H1 (cell line): ENCODE measurements around the gene ASGR1. TPM values are rescaled to one million over a fixed set of nuclear protein-coding genes. Genes with fewer than 3 reads are reported as not detected.

Source experiments
- CTCF ChIA-PET: fragments of 300-600 bp; sonication (Branson Sonifier 250); formaldehyde crosslinking; loops from one replicate; lab custom pipeline; 2021; ENCODE audit not compliant: partially characterized antibody; lab: Charles Lee
- POLR2A ChIA-PET: fragments of 300-600 bp; sonication (Branson Sonifier 250); formaldehyde crosslinking; loops from one replicate; lab custom pipeline; 2021; ENCODE audit warnings: inconsistent platforms; ENCODE audit not compliant: partially characterized antibody; lab: Charles Lee
- DNase-seq, 2 experiments: peaks; one replicate each; pipeline versions ENCODE4 v3.0.0 to v3.0.0-alpha.2; 2010 to 2022; ENCODE audit warnings: low spot score in 2 of 2, low read depth in 1 of 2, mixed read lengths in 1 of 2
- FAIRE-seq: peaks from 2 replicates; lab custom pipeline; 2011; peaks lifted over from hg19 to GRCh38; lab: Jason Lieb, UNC
- H2AFZ ChIP-seq: 2 replicates; pipeline ENCODE4 v1.8.1; 2012; ENCODE audit warnings: low read length, inconsistent platforms
- H2AK5ac ChIP-seq: 2 replicates; pipeline ENCODE4 v1.6.1; 2013; ENCODE audit warnings: low read depth, low read length
- H2BK120ac ChIP-seq: replicated peaks from 2 replicates; pipeline ENCODE3; 2013; ENCODE audit warnings: low read depth, low read length, inconsistent platforms
- H2BK12ac ChIP-seq: 2 replicates; pipeline ENCODE4 v1.6.1; 2013; ENCODE audit warnings: low read depth, low read length
- H2BK15ac ChIP-seq: 2 replicates; pipeline ENCODE4 v1.6.1; 2013; ENCODE audit warnings: low read length
- H2BK20ac ChIP-seq: 2 replicates; pipeline ENCODE4 v1.6.1; 2013; ENCODE audit warnings: low read length
- H2BK5ac ChIP-seq: 2 replicates; pipeline ENCODE4 v1.6.1; 2013; ENCODE audit warnings: low read depth, low read length
- H3K14ac ChIP-seq: 2 replicates; pipeline ENCODE4 v1.6.1; 2013; ENCODE audit warnings: inconsistent platforms; ENCODE audit not compliant: insufficient read length
- H3K18ac ChIP-seq: 2 replicates; pipeline ENCODE4 v1.6.1; 2013; ENCODE audit warnings: low read length; ENCODE audit errors: extremely low read depth
- H3K23ac ChIP-seq: 2 replicates; pipeline ENCODE4 v1.6.1; 2013; ENCODE audit warnings: inconsistent platforms; ENCODE audit not compliant: insufficient read length
- H3K23me2 ChIP-seq: 2 replicates; pipeline ENCODE4 v1.6.1; 2013; ENCODE audit warnings: low read depth, low read length
- H3K27ac ChIP-seq: 2 replicates; pipeline ENCODE4 v1.6.1; 2011; ENCODE audit warnings: low read depth, low read length, inconsistent platforms
- H3K27me3 ChIP-seq, 4 experiments: replicated peaks in 1 of 4; 1 replicate in 1 of 4; 2 replicates in 3 of 4; pipeline versions ENCODE4 v1.6.1 to v1.8.1; 2011 to 2013; ENCODE audit warnings: low read length in 3 of 4, mild to moderate bottlenecking in 3 of 4, inconsistent platforms in 2 of 4, mixed read lengths in 2 of 4, moderate library complexity in 1 of 4; ENCODE audit not compliant: control insufficient read depth in 3 of 4, insufficient read depth in 3 of 4; ENCODE audit errors: extremely low read depth in 1 of 4
- H3K36me3 ChIP-seq, 4 experiments: 2 replicates each; pipeline versions ENCODE4 v1.6.1 to v1.8.1; 2011 to 2013; ENCODE audit warnings: mild to moderate bottlenecking in 4 of 4, low read length in 3 of 4, moderate library complexity in 2 of 4, control low read depth in 1 of 4, inconsistent platforms in 1 of 4; ENCODE audit not compliant: insufficient read depth in 4 of 4, control insufficient read depth in 2 of 4
- H3K4ac ChIP-seq: replicated peaks from 2 replicates; pipeline ENCODE3; 2013; ENCODE audit warnings: low read length, low read depth, mixed read lengths, inconsistent platforms; ENCODE audit not compliant: insufficient read length
- H3K4me1 ChIP-seq, 4 experiments: replicated peaks in 1 of 4; 1 replicate in 1 of 4; 2 replicates in 3 of 4; pipeline versions ENCODE4 v1.6.1 to v1.8.1; 2011 to 2013; ENCODE audit warnings: low read length in 3 of 4, inconsistent platforms in 2 of 4, mixed read lengths in 1 of 4; ENCODE audit not compliant: insufficient read depth in 4 of 4, control insufficient read depth in 3 of 4
- H3K4me2 ChIP-seq, 2 experiments: 2 replicates each; pipeline versions ENCODE4 v1.6.1 to v1.8.1; 2011 to 2013; ENCODE audit warnings: low read depth in 2 of 2, low read length in 2 of 2, control low read depth in 1 of 2, inconsistent platforms in 1 of 2, mild to moderate bottlenecking in 1 of 2; ENCODE audit not compliant: insufficient read depth in 1 of 2
- H3K4me3 ChIP-seq, 4 experiments: fragments of 200-600, 300-600 bp in 1 of 4; sonication (generic), shearing (Covaris generic), sonication (Bioruptor Twin) in 1 of 4; 2 replicates each; pipeline versions ENCODE4 v1.5.1 to v1.8.1; 2011 to 2016; ENCODE audit warnings: low read length in 4 of 4, low read depth in 3 of 4, control low read depth in 2 of 4, inconsistent platforms in 2 of 4, mild to moderate bottlenecking in 2 of 4, mixed read lengths in 1 of 4, moderate library complexity in 1 of 4; ENCODE audit not compliant: insufficient read depth in 2 of 4; ENCODE audit errors: extremely low read depth in 1 of 4
- H3K56ac ChIP-seq: replicated peaks from 2 replicates; pipeline ENCODE3; 2013; ENCODE audit warnings: low read depth, mild to moderate bottlenecking, mixed read lengths, low read length, inconsistent platforms; ENCODE audit not compliant: insufficient read length
- H3K79me1 ChIP-seq: 2 replicates; pipeline ENCODE4 v1.6.1; 2013; ENCODE audit warnings: low read depth, low read length, control low read depth
- H3K79me2 ChIP-seq, 2 experiments: 2 replicates each; pipeline versions ENCODE4 v1.6.1 to v1.8.1; 2012 to 2013; ENCODE audit warnings: low read length in 2 of 2, mild to moderate bottlenecking in 2 of 2, inconsistent platforms in 1 of 2; ENCODE audit not compliant: insufficient read depth in 2 of 2, control insufficient read depth in 1 of 2
- H3K9ac ChIP-seq, 4 experiments: replicated peaks in 1 of 4; 1 replicate in 1 of 4; 2 replicates in 3 of 4; pipeline versions ENCODE4 v1.6.1 to v1.8.1; 2011 to 2013; ENCODE audit warnings: low read depth in 3 of 4, low read length in 3 of 4, control low read depth in 2 of 4, mild to moderate bottlenecking in 2 of 4, moderate library complexity in 2 of 4, inconsistent platforms in 1 of 4; ENCODE audit errors: extremely low read depth in 1 of 4
- H3K9me3 ChIP-seq, 2 experiments: 2 replicates each; pipeline versions ENCODE4 v1.6.1 to v1.8.1; 2012 to 2013; ENCODE audit warnings: mild to moderate bottlenecking in 2 of 2, moderate library complexity in 2 of 2, control low read depth in 1 of 2, inconsistent platforms in 1 of 2, low read depth in 1 of 2, low read length in 1 of 2, mixed read lengths in 1 of 2; ENCODE audit not compliant: insufficient read depth in 2 of 2
- H4K20me1 ChIP-seq, 2 experiments: replicated peaks in 1 of 2; 2 replicates each; pipeline versions ENCODE3 to v1.8.1; 2011 to 2013; ENCODE audit warnings: inconsistent platforms in 2 of 2, low read length in 2 of 2, mild to moderate bottlenecking in 1 of 2; ENCODE audit not compliant: insufficient read depth in 2 of 2, control insufficient read depth in 1 of 2
- H4K5ac ChIP-seq: 2 replicates; pipeline ENCODE4 v1.6.1; 2013; ENCODE audit warnings: low read length, low read depth, mixed read lengths, inconsistent platforms; ENCODE audit not compliant: insufficient read length
- H4K8ac ChIP-seq: 2 replicates; pipeline ENCODE4 v1.8.0; 2013; ENCODE audit warnings: mild to moderate bottlenecking, moderate library complexity, low read length, inconsistent platforms; ENCODE audit not compliant: insufficient read depth; ENCODE audit errors: extremely low read depth
- H4K91ac ChIP-seq: replicated peaks from 2 replicates; pipeline ENCODE3; 2013; ENCODE audit warnings: low read length, mixed read lengths, inconsistent platforms; ENCODE audit not compliant: insufficient read length
- MAFK ChIP-seq: IDR thresholded peaks from 2 replicates; pipeline ENCODE4 v1.6.1; 2012; ENCODE audit warnings: low read depth, mild to moderate bottlenecking, improper control_type of control experiment, low read length
- PHF8 ChIP-seq: fragments of 200-600 bp; sonication (generic); conservative IDR thresholded peaks from 2 replicates; pipeline ENCODE4 v1.7.1; 2012; ENCODE audit warnings: low read depth, mild to moderate bottlenecking, inconsistent platforms, low read length, moderate library complexity
- SIN3A ChIP-seq, 2 experiments: IDR thresholded peaks in 1 of 2; conservative IDR thresholded peaks in 1 of 2; 2 replicates each; pipeline ENCODE4 v1.6.1; 2011 to 2012; ENCODE audit warnings: low read length in 2 of 2, improper control_type of control experiment in 1 of 2, low read depth in 1 of 2, mild to moderate bottlenecking in 1 of 2
- WGBS, 2 experiments: shearing (Covaris generic) in 1 of 2; methylation state at CpG; one replicate each; pipeline versions ENCODE4 v1.1.6 to v1.1.7; 2013 to 2015; ENCODE audit warnings: low lambda C conversion rate in 2 of 2, mixed read lengths in 2 of 2, inconsistent platforms in 1 of 2, low coverage in 1 of 2, missing lambda C conversion rate in 1 of 2; ENCODE audit not compliant: insufficient replicate concordance in 2 of 2, insufficient coverage in 1 of 2, insufficient read length in 1 of 2; ENCODE audit errors: extremely low coverage in 1 of 2, missing lambda C conversion rate in 1 of 2; 5-methylcytosine and 5-hydroxymethylcytosine counted together
- polyA plus RNA-seq, 7 experiments: library from polyadenylated mRNA; depleted of rRNA in 3 of 7; stranded (reverse) in 5 of 7; unstranded in 2 of 7; fragments of >200 nt in 5 of 7; fragments of 200-250 nt in 2 of 7; gene quantifications; 1 replicate in 5 of 7; 2 replicates in 1 of 7; 4 replicates in 1 of 7; pipeline versions ENCODE4 v1.2.1 to v1.2.3, GENCODE V29; 2011 to 2013; ENCODE audit warnings: missing spikeins in 2 of 7, mixed read lengths in 2 of 7
- total RNA-seq: library from RNA; stranded (reverse); fragmentation: NEBNext Ultra II Directional; extraction: Animal tissue kit (Norgen Biotek cat#: 25700); gene quantifications from 2 replicates; pipeline ENCODE4 v1.2.1, GENCODE V29; 2021
- TF ChIP-seq, protein P1 (sequence below): IDR thresholded peaks from 2 replicates; pipeline ENCODE4 v1.6.1; 2011; ENCODE audit warnings: low read length, improper control_type of control experiment
- TF ChIP-seq, protein P2 (sequence below): IDR thresholded peaks from 2 replicates; pipeline ENCODE4 v1.6.1; 2012; ENCODE audit warnings: low read length, inconsistent platforms
- TF ChIP-seq, protein P3 (sequence below): IDR thresholded peaks from 2 replicates; pipeline ENCODE4 v1.6.1; 2012; ENCODE audit warnings: inconsistent platforms

The ASGR1 gene
- total and polyA plus RNA-seq, 2 of the 8 experiments (the other 6 are each of a cell fraction or from before 2014, with no cell fraction given): 10.8 to 14.5 TPM

DNA sequence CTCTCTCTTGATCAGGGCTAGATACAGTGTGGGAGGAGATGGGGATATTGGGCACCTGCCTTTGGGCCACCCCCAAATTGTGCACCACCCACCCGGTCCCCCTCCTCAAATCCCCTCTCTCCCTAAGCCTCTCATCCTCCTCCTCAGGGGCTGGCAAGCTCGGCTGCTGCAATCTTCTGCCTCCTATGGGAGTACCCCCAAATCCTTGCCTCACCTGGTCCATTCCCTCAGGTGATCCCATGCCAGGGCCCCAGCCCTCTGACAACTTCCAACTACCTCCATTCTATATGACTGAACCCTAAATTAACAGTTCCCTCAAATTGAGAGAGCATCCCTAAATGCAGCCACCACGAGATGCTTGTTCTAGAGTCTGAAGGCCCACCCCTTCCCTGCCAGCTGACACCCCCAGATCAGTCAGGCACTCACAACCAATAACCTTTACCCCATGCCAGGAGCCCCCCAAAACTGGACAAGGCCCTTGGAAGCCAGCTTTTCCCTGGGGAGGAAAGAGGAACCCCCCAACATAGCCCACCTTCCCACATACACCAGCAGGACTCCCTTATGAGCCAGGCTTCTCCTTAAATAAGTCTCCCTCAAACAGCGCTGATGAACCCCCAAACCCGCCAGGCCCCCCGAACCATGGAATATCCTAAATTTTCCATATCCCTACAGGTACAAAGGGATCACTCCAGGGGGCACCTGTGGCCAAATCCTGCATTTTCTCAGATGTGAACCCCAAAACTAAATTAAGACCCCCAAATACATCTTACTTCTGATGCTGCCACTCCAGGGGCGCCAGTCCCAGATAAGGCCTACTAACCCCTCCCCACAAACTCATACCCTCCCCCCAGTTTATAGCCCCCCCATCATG is 37.3 kb upstream of the ASGR1 start:
- H3K27ac ChIP-seq: no peak overlapping the region
- 0 out of 2 replicates have a peak overlapping the region, but pooled peaks have one; percentile 81 for H2BK15ac ChIP-seq
- peak overlapping the region; percentile 69 to 79 for H3K4me2 ChIP-seq
- H4K8ac ChIP-seq: no peak overlapping the region
- no peak overlapping the region for H4K91ac ChIP-seq
- 0 out of 2 replicates have a peak overlapping the region, but pooled peaks have one; percentile 43 for H2BK12ac ChIP-seq
- peak overlapping the region in 1 of 4 experiments; percentile 39; a peak in 3 of 7 replicates for H3K9ac ChIP-seq
- no peak overlapping the region for H3K18ac ChIP-seq
- peaks cover 0 to 28% of the 10 kb centered on the region in 2 experiments; a peak in 2 of 4 replicates for H3K79me2 ChIP-seq
- ChIA-PET POLR2A (interaction anchor here (0.7 to 3.7 kb wide), 4 partner anchors 11 to 45 kb away, joined by 3 to 22 read pairs (median 5); partner anchors contain the start of genes CLDN7 and DVL2), CTCF (interaction anchor here (1.0 kb wide), 1 partner anchor 172 kb away, joined by 3 read pairs; no protein-coding TSS in a partner anchor)
- no peak overlapping the region for H3K4ac ChIP-seq
- H3K56ac ChIP-seq: no peak overlapping the region
- H3K9me3 ChIP-seq: no peaks in the 10 kb centered on the region
- no peak overlapping the region for H2BK20ac ChIP-seq
- H4K5ac ChIP-seq: no peak overlapping the region
- H3K4me3 ChIP-seq: peak overlapping the region; percentile 40 to 75 (median 51)
- no peak overlapping the region for H2AK5ac ChIP-seq
- no peak overlapping the region for H3K23ac ChIP-seq
- H3K14ac ChIP-seq: no peak overlapping the region
- H2BK5ac ChIP-seq: peak overlapping the region; percentile 82; the same call in 1 of the 2 replicates
- 0 out of 8 replicates have a peak, but pooled peaks cover 0 to 4% (median 0%) of the 10 kb centered on the region in 4 experiments for H3K36me3 ChIP-seq
- no peak overlapping the region for H2AFZ ChIP-seq
- no peak overlapping the region for H2BK120ac ChIP-seq
- peaks cover 28% of the 10 kb centered on the region; the same call in 1 of the 2 replicates for H3K23me2 ChIP-seq
- WGBS, 2 experiments: 30% methylated on average over 7 of the region's 7 CpGs; no CpG with 5 or more reads in 1 of the 2 experiments
- FAIRE-seq (no peak), DNase-seq (no peak)
- peaks cover 4 to 5% of the 10 kb centered on the region in 2 experiments for H4K20me1 ChIP-seq
- H3K79me1 ChIP-seq: peaks cover 3% of the 10 kb centered on the region; the same call in 1 of the 2 replicates
- H3K4me1 ChIP-seq: peaks cover 6 to 46% (median 24%) of the 10 kb centered on the region in 4 experiments
- no peaks in the 10 kb centered on the region for H3K27me3 ChIP-seq
- TF ChIP-seq, protein P1, sequence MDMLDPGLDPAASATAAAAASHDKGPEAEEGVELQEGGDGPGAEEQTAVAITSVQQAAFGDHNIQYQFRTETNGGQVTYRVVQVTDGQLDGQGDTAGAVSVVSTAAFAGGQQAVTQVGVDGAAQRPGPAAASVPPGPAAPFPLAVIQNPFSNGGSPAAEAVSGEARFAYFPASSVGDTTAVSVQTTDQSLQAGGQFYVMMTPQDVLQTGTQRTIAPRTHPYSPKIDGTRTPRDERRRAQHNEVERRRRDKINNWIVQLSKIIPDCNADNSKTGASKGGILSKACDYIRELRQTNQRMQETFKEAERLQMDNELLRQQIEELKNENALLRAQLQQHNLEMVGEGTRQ: no peak
- TF ChIP-seq, protein P2, sequence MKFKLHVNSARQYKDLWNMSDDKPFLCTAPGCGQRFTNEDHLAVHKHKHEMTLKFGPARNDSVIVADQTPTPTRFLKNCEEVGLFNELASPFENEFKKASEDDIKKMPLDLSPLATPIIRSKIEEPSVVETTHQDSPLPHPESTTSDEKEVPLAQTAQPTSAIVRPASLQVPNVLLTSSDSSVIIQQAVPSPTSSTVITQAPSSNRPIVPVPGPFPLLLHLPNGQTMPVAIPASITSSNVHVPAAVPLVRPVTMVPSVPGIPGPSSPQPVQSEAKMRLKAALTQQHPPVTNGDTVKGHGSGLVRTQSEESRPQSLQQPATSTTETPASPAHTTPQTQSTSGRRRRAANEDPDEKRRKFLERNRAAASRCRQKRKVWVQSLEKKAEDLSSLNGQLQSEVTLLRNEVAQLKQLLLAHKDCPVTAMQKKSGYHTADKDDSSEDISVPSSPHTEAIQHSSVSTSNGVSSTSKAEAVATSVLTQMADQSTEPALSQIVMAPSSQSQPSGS: no peak
- no peak for TF ChIP-seq MAFK
- no peak for TF ChIP-seq SIN3A (conservative IDR thresholded peaks at IDR 0.05 in 1 of 2, IDR thresholded peaks at IDR 0.05 in 1 of 2; ENCODE audit: low read depth in 1 of 2, low read length in 2 of 2)
- no peak for TF ChIP-seq PHF8
- TF ChIP-seq, protein P3, sequence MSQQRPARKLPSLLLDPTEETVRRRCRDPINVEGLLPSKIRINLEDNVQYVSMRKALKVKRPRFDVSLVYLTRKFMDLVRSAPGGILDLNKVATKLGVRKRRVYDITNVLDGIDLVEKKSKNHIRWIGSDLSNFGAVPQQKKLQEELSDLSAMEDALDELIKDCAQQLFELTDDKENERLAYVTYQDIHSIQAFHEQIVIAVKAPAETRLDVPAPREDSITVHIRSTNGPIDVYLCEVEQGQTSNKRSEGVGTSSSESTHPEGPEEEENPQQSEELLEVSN: no peak
